ENCODE results near the gene SGO1.

DNA sequence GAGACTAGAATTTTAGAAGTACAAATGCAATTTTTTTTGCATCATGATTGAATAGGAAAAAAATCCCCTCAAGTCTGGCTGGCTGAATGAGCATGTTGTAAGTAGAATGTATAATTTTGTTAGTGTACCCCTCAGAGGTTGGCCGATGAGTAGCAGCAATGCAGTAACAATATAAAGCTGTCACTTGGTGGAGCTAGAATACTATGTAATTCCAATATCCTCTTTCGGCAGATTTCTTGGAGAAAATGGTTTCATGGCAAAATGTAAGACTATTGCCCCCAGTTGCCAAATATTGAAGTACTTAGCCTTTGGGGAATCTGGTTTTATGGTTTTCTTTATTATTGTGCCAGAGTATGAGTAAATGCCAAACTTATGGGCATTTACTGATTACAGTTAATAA, 39.8 kb upstream of the SGO1 start:
- TF ChIP-seq, protein P1, sequence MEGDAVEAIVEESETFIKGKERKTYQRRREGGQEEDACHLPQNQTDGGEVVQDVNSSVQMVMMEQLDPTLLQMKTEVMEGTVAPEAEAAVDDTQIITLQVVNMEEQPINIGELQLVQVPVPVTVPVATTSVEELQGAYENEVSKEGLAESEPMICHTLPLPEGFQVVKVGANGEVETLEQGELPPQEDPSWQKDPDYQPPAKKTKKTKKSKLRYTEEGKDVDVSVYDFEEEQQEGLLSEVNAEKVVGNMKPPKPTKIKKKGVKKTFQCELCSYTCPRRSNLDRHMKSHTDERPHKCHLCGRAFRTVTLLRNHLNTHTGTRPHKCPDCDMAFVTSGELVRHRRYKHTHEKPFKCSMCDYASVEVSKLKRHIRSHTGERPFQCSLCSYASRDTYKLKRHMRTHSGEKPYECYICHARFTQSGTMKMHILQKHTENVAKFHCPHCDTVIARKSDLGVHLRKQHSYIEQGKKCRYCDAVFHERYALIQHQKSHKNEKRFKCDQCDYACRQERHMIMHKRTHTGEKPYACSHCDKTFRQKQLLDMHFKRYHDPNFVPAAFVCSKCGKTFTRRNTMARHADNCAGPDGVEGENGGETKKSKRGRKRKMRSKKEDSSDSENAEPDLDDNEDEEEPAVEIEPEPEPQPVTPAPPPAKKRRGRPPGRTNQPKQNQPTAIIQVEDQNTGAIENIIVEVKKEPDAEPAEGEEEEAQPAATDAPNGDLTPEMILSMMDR (IDR thresholded peaks at IDR 0.05; ENCODE audit: low read length): no peak
- TF ChIP-seq EZH2 (optimal IDR thresholded peaks at IDR 0.05; ENCODE audit: low read depth, low read length) (no peak), EZH2phosphoT487 (IDR thresholded peaks at IDR 0.05; ENCODE audit: low read length) (no peak)
